Right renal cortex interstitium (tissue), 3 donors: Measurements from ENCODE around the gene TGM4. TPM values are rescaled to one million over a fixed set of nuclear protein-coding genes. Genes with fewer than 3 reads are reported as not detected.

Source experiments
- DNase-seq, 3 donors: peaks; one replicate each; pipeline ENCODE4 v3.0.0-alpha.2; 2013; ENCODE audit warnings: low read depth in 3 of 3, low spot score in 2 of 3
- polyA plus RNA-seq, 3 donors: library from polyadenylated mRNA; unstranded; fragments of 120-200 nt; gene quantifications; one replicate each; pipeline ENCODE4 v1.2.1, GENCODE V29; 2013; ENCODE audit not compliant: insufficient read length in 3 of 3

TGM4 gene
- polyA plus RNA-seq, 3 donors: 0.06 to 0.11 (median 0.07) TPM

GRCh38 chr3:44913868-44914468 lies 39.6 kb downstream of the TGM4 start:
- DNase-seq: peak; percentile 13 to 27 (median 13)

DNA sequence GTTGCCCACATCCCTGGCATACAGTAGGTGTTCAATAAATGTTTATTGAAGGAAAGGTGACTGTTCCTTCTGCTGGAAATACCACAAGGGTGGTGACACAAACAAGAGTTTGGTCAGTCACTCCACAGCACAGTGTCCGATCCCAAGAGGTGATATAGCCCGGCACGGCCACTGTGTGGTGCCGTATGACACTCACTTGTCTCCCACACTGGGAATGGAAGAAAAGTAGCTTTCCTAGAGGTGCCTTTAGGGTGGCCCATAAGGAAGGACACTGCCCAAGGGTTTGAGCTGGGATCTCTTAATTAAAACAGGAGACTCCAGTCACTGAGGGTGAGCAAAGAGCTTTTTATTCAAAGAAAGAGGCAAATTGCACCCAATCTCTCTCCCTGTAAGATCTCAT lies 40.5 kb downstream of the TGM4 start:
- no peak for DNase-seq

GRCh38 chr3:44915702-44916438 lies 41.5 kb downstream of the TGM4 start:
- no peak for DNase-seq

DNA sequence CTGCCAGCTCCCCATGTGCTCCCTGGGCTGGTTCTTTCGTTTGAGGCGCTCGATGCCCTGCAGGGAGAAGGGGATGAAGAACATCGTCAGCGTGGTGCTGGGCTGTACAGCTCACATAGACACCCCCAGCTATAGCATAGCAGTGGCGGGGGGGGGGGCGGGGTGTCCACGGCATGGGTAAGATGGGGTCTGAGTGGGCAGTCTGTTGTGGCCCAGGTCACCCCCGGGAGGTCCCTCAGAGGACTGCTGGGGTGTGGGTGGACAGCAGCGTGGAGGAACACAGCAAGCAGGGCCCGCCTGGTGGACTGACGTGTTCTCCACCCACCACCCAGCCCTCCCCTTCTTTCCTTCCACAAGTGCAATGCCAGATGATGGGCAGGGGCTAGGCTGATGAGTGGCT lies 43.7 kb downstream of the TGM4 start:
- DNase-seq: no peak

DNA sequence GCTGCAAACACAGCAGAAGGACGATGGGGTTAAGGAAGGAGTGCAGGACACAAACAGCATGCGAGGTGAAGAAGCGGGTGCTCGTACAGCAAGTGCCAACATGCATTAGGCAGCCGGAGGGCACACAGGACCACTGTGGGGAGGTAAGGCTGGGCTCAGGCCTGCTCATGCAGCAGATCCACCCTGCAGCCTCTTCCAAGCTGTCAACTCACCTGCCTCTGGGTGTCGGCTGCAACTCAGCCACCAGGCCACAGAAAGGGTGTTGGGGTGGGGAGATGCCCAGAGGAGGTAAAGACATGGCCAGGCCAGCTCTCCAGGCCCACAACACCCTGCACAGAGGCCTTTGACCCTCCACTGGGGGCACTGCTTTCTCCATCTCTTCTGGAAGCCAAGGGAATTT lies 44.2 kb downstream of the TGM4 start:
- DNase-seq: no peak

- DNase-seq: no peak
These were observed 45.7 kb downstream of the TGM4 start for GRCh38 chr3:44920081-44920480.

GRCh38 chr3:44923632-44924456 lies 49.4 kb downstream of the TGM4 start:
- no peak for DNase-seq

DNA sequence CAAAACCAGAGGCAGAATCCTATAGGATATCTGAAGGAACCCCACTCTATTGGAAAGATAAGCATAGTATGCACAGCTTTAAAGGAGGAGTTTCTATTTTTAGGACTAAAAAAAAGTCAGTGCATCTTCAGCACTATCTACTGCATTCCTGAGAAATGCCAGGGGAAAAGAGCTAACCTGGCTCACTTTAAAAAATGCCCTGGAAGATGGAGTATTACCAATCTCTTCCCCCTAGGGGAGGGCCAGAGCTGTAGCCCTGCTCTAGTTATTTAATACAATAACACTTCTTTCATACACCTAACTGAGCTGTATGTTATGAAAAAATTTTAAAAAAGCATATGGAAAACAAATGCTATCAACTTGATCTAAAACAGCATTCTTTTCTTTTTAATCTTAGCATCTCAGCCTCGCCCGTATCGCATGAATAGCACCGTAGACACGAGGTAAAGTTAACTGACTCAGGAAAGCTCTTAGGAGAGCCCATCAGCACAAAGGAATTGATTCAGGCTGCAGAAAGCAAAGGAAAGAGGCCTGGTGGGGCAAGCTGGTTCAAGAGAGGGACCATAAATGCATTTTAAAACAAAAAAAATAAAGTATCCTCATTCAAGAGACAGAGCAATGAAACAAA lies 50.2 kb downstream of the TGM4 start:
- no peak for DNase-seq

GRCh38 chr3:44926172-44926571 lies 51.8 kb downstream of the TGM4 start:
- DNase-seq: no peak

DNA sequence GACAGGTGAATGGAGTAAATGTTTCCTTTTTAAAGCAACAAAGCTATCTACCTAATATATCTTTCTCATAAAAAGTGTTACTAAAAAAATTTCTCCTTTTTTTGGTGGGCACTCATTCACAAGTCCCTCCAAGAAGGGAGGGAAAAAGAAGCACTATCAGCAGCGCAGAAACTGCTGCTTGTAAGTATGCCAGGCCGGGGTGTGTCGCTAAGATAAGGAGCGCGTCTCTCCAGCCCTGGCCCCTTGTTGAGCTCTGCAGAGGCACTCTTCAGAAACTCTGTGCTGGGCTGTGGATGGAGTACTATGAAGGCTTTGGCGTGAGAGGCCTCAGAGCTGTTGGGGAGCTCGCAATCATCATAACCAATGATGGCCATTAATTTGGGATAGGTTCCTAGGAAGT lies 52.5 kb downstream of the TGM4 start:
- DNase-seq: no peak

DNA sequence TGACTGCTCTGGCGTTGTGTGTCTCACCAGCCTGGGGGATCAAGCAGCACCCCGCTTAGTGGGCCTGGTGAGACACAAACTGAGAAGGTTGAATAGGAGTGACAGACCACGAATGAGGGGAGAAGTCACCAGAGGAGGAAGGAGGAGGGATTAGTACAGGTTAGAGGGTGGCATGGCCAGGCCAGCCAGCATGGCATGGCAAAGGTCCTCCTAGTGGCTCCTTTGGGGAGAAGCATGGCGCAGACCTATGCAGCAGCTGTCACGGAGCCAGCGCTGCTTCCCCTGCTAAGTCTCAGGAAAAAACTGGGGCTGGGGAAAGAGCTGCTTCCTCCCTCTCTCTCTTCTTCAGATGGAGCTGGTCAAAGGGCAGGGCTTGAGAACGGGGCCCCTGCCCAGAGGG lies 53.0 kb downstream of the TGM4 start:
- DNase-seq: no peak

- no peak for DNase-seq
These were observed 55.4 kb downstream of the TGM4 start for GRCh38 chr3:44929782-44930181.

DNA sequence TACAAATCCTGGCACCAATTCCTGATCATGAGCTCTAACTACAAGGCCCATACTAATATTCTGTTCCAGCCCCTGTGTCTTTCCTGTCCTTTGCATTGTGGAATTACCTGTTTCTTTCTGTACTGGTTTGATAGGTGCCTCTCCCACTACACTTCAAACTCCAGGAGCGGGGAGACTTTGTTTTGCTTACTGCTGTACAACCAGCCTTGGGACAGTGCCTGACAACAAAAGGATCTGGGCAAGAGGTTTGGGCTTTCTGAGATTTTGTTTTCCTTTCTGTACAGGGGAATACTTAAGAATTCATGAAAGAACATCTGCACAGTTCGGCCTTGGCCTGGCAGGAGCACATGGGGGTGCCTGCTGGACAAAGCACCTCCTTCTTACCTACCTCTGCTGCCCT lies 56.5 kb downstream of the TGM4 start:
- no peak for DNase-seq

GRCh38 chr3:44931791-44932190 lies 57.4 kb downstream of the TGM4 start:
- no peak for DNase-seq

DNA sequence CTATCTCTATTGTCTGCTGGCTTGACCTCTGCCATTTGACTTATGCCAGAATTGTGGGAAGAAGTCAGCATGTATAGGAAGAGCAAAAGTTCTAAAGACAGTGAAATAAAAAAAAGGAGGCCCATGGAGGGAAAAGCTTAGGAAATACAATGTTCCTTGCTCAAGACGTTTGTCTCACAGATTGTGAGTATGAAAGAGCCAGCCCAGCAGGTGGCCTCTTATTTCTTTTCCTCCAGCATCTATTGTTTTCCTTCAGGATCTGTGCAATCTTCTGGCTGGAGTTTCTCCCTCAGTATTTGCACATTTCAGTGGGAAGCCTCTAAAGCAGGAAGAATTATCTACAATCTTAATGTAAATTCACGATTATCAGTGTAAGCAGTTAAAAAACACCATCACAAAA lies 57.9 kb downstream of the TGM4 start:
- DNase-seq: no peak

DNA sequence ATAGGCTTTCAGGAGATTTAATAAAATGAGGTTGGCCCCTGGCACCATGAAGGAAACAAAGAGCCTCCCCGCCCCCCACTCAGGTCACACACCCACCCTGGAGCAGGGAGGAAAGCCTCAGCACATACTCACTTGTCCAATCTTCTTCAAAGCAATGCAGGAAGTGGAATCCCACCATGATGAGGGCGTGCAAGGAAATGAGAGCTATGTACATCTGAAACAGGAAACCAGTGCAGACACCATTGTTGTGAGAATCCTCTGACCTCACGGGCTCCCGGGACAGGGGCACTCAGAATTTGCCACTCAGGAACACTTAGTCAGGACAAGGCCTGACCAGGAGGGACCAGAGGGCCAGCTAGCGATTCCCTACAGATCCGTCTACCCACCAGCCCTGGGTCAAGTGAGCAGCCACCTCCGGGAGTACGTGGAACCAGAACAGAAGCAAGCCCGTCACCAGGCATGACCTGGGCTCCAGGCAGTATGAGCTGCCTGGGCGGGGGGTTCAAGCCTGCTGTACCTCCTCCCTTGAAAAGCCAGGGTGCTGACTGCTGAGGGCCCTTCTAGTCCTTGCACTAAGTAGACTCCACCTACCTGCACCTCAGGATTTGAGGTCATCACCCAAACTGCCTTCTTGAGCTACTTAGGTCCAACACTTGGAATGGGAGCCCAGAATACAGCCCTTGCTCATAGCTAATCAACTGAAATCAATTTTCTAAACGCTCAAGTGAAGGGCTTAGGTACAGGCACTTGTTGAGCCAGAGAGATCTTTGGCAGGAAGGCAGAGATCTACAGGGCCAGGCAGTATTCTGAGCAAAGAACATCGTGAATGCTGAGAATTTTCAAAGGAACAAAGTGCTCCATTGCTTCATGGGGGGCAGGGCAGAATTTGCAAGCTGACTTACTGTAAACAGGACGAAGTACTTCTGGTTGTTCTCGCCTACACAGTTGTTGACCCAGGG lies 58.9 kb downstream of the TGM4 start:
- no peak for DNase-seq

GRCh38 chr3:44939581-44940036 lies 65.2 kb downstream of the TGM4 start:
- no peak for DNase-seq

- no peak for DNase-seq
These were observed 68.0 kb downstream of the TGM4 start for GRCh38 chr3:44942202-44942921.

DNA sequence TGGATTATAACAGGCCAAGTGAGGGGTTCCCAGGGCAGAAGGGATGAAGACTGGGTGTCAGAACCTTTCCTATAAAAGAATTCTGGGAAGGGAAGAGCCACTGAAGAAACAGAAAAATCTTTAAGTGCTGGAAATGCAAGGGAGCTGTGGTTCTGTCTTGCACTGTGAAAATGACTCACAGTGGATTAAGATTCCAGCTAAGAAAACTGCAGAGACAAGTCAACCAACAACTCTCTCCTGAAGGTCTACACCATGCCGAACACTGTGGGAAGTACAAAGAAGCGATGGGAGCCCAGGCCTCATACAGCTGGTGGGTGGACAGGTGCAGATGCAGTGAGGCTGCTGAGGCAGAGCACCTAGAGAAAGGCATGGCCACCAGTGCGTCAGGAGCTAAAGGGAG lies 73.8 kb downstream of the TGM4 start:
- DNase-seq: no peak
